IPS DF 6.9 (cell line): ENCODE results near the gene NDUFS5.

Experiments
- DNase-seq: peaks from one replicate; pipeline ENCODE4 v3.0.0-alpha.2; 2013; ENCODE audit warnings: low read depth, low spot score
- H3K27ac ChIP-seq: one replicate; pipeline ENCODE4 v1.5.1; 2013; ENCODE audit warnings: low read length, control low read depth
- H3K27me3 ChIP-seq: 2 replicates; pipeline ENCODE4 v1.6.1; 2013; ENCODE audit warnings: mild to moderate bottlenecking, low read length; ENCODE audit not compliant: control insufficient read depth, insufficient read depth
- H3K36me3 ChIP-seq: 2 replicates; pipeline ENCODE4 v1.6.1; 2013; ENCODE audit warnings: low read length; ENCODE audit not compliant: control insufficient read depth, insufficient read depth
- H3K4me1 ChIP-seq: 2 replicates; pipeline ENCODE4 v1.6.1; 2013; ENCODE audit warnings: low read length; ENCODE audit not compliant: control insufficient read depth, insufficient read depth
- H3K4me3 ChIP-seq: 2 replicates; pipeline ENCODE4 v1.5.1; 2013; ENCODE audit warnings: mild to moderate bottlenecking, low read length
- H3K9me3 ChIP-seq: 2 replicates; pipeline ENCODE4 v1.6.1; 2013; ENCODE audit warnings: low read length, inconsistent platforms; ENCODE audit not compliant: control insufficient read depth, insufficient read depth
- WGBS: extraction: QIAGEN DNeasy Blood & Tissue Kit; methylation state at CpG from one replicate; pipeline ENCODE4 v1.1.7; 2013; ENCODE audit warnings: mixed read lengths, missing lambda C conversion rate; ENCODE audit not compliant: insufficient read length, insufficient coverage; 5-methylcytosine and 5-hydroxymethylcytosine counted together

The NDUFS5 gene

GRCh38 chr1:39082010-39082799, 56.1 kb downstream of the NDUFS5 start:
- Histone ChIP-seq H3K4me3 (peak overlapping the region; percentile 76), H3K9me3 (no peaks in the 10 kb centered on the region), H3K27ac (no peak overlapping the region), H3K36me3 (peaks cover 4% of the 10 kb centered on the region; the same call in 1 of the 2 replicates), H3K27me3 (peaks cover 1% of the 10 kb centered on the region; the same call in 1 of the 2 replicates), H3K4me1 (peaks cover 5% of the 10 kb centered on the region)
- DNase-seq = no peak
- no CpG with 5 or more reads among the region's 29 CpGs for WGBS

GRCh38 chr1:39082811-39083576, 56.8 kb downstream of the NDUFS5 start:
- peaks cover 1% of the 10 kb centered on the region; the same call in 1 of the 2 replicates for H3K27me3 ChIP-seq
- WGBS = no CpG with 5 or more reads among the region's 4 CpGs
- no peak for DNase-seq
- peaks cover 4% of the 10 kb centered on the region; the same call in 1 of the 2 replicates for H3K36me3 ChIP-seq
- peaks cover 5% of the 10 kb centered on the region for H3K4me1 ChIP-seq
- H3K4me3 ChIP-seq = no peak overlapping the region
- no peak overlapping the region for H3K27ac ChIP-seq
- H3K9me3 ChIP-seq = no peaks in the 10 kb centered on the region

GRCh38 chr1:39084191-39084590, 58.0 kb downstream of the NDUFS5 start:
- peaks cover 5% of the 10 kb centered on the region for H3K4me1 ChIP-seq
- DNase-seq = no peak
- no peak overlapping the region for H3K4me3 ChIP-seq
- H3K36me3 ChIP-seq = peaks cover 4% of the 10 kb centered on the region; the same call in 1 of the 2 replicates
- H3K27ac ChIP-seq = no peak overlapping the region
- no peaks in the 10 kb centered on the region for H3K9me3 ChIP-seq
- peaks cover 1% of the 10 kb centered on the region; the same call in 1 of the 2 replicates for H3K27me3 ChIP-seq
- no CpG with 5 or more reads among the region's 17 CpGs for WGBS
